HG02623 (cell line): Measurements from ENCODE around the gene CDC73.
"Not testable (repeated sequence)": the region's sequence is repeated elsewhere in the genome, so short reads cannot be mapped to it uniquely, and the experiment has no call there.

Experiments
- ATAC-seq: cut with Tn5 transposase; IDR thresholded peaks from one replicate; pipeline ENCODE4 v1.9.1; 2021; ENCODE audit warnings: moderate library complexity; ENCODE audit not compliant: unreplicated experiment

The CDC73 gene

GRCh38 chr1:193222056-193222615 lies 100.3 kb downstream of the CDC73 start:
- no peak for ATAC-seq

- ATAC-seq: no peak
Observed at GRCh38 chr1:193229136-193229535, 107.3 kb downstream of the CDC73 start.

- not testable (repeated sequence) for ATAC-seq
Observed at GRCh38 chr1:193231146-193231545, 109.3 kb downstream of the CDC73 start.

GRCh38 chr1:193234530-193234929 lies 112.7 kb downstream of the CDC73 start:
- ATAC-seq: no peak

GRCh38 chr1:193237381-193237978 lies 115.6 kb downstream of the CDC73 start:
- no peak for ATAC-seq

- ATAC-seq: no peak
Observed at GRCh38 chr1:193240609-193241008, 118.8 kb downstream of the CDC73 start.

GRCh38 chr1:193241132-193241827 lies 119.4 kb downstream of the CDC73 start:
- no peak for ATAC-seq

GRCh38 chr1:193242000-193242399 lies 120.2 kb downstream of the CDC73 start:
- no peak for ATAC-seq

- no peak for ATAC-seq
Observed at GRCh38 chr1:193249187-193249586, 127.4 kb downstream of the CDC73 start.

GRCh38 chr1:193251950-193252349 lies 130.1 kb downstream of the CDC73 start:
- no peak for ATAC-seq

GRCh38 chr1:193256019-193256418 lies 134.2 kb downstream of the CDC73 start:
- no peak for ATAC-seq

- no peak for ATAC-seq
Observed at GRCh38 chr1:193259636-193260035, 137.8 kb downstream of the CDC73 start.

- ATAC-seq: no peak
Observed at GRCh38 chr1:193260056-193260745, 138.4 kb downstream of the CDC73 start.

GRCh38 chr1:193260896-193261295 lies 139.1 kb downstream of the CDC73 start:
- ATAC-seq: no peak

GRCh38 chr1:193262661-193263060 lies 140.8 kb downstream of the CDC73 start:
- no peak for ATAC-seq

- no peak for ATAC-seq
Observed at GRCh38 chr1:193264313-193265065, 142.7 kb downstream of the CDC73 start.

GRCh38 chr1:193265716-193266115 lies 143.9 kb downstream of the CDC73 start:
- no peak for ATAC-seq

- not testable (repeated sequence) for ATAC-seq
Observed at GRCh38 chr1:193266794-193267193, 145.0 kb downstream of the CDC73 start.

GRCh38 chr1:193270996-193271395 lies 149.2 kb downstream of the CDC73 start:
- peak; percentile 96 for ATAC-seq

- no peak for ATAC-seq
Observed at GRCh38 chr1:193275773-193276172, 153.9 kb downstream of the CDC73 start.

- no peak for ATAC-seq
Observed at GRCh38 chr1:193278968-193279367, 157.1 kb downstream of the CDC73 start.
